ENCODE results near the gene DYSF.

DNA sequence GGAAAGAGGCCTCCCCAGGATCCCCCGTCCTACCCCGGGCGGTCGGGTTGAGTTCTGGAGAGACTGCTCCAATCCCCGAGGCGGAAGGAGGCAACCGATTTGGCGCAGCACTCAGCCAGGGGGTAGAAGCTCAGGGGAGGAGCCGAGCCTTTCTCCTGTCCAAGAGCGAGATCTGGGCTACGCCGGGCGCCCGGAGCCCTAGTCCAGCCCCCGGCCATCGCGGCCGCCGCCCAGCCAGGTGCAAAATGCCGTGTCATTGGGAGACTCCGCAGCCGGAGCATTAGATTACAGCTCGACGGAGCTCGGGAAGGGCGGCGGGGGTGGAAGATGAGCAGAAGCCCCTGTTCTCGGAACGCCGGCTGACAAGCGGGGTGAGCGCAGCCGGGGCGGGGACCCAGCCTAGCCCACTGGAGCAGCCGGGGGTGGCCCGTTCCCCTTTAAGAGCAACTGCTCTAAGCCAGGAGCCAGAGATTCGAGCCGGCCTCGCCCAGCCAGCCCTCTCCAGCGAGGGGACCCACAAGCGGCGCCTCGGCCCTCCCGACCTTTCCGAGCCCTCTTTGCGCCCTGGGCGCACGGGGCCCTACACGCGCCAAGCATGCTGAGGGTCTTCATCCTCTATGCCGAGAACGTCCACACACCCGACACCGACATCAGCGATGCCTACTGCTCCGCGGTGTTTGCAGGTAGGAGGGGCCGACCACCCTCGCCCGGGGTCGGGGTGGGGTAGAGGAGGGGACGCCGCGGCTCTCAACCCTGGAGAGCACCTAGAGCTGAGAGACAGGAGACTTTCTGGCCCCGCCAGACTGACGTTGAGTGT, at the start of gene DYSF:
- TF ChIP-seq HDGF (IDR thresholded peaks at IDR 0.05; ENCODE audit: borderline replicate concordance) (no peak), SP1 (IDR thresholded peaks at IDR 0.05) (no peak), FOXA1 (IDR thresholded peaks at IDR 0.05) (no peak), BHLHE40 (IDR thresholded peaks at IDR 0.05; ENCODE audit: borderline replicate concordance) (no peak), SUZ12 (IDR thresholded peaks at IDR 0.05) (no peak)
- TF ChIP-seq, protein P1, sequence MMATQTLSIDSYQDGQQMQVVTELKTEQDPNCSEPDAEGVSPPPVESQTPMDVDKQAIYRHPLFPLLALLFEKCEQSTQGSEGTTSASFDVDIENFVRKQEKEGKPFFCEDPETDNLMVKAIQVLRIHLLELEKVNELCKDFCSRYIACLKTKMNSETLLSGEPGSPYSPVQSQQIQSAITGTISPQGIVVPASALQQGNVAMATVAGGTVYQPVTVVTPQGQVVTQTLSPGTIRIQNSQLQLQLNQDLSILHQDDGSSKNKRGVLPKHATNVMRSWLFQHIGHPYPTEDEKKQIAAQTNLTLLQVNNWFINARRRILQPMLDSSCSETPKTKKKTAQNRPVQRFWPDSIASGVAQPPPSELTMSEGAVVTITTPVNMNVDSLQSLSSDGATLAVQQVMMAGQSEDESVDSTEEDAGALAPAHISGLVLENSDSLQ (IDR thresholded peaks at IDR 0.05): no peak
